Endothelial cell of umbilical vein (primary cell): Measurements from ENCODE around the gene EIF2A. TPM values are rescaled to one million over a fixed set of nuclear protein-coding genes. Genes with fewer than 3 reads are reported as not detected.

ENCODE experiments used
- BruUV-seq: library from RNA; stranded (reverse); fragments of 400-500 nt; replicated peaks from 2 replicates; lab custom pipeline; 2021; lab: Mats Ljungman, UMichigan
- CTCF ChIA-PET: fragments of 300-600, 350-600 bp; sonication (Branson Sonifier 250); formaldehyde crosslinking; loops from one replicate; lab custom pipeline; 2021; ENCODE audit warnings: antibody characterized with exemption, inconsistent platforms; lab: Charles Lee
- POLR2A ChIA-PET: fragments of 300-600, 350-600 bp; sonication (Branson Sonifier 250); formaldehyde crosslinking; loops from one replicate; lab custom pipeline; 2021; ENCODE audit warnings: antibody characterized with exemption, inconsistent platforms; lab: Charles Lee
- DNase-seq: peaks from one replicate; pipeline ENCODE4 v3.0.0-alpha.2; 2011; ENCODE audit warnings: low read depth, low spot score
- FAIRE-seq: peaks from 2 replicates; lab custom pipeline; 2011; peaks lifted over from hg19 to GRCh38; lab: Jason Lieb, UNC
- H2AFZ ChIP-seq: 2 replicates; pipeline ENCODE4 v1.6.0; 2012; ENCODE audit warnings: low read depth, low read length, control low read depth, inconsistent platforms
- H3K27ac ChIP-seq: 2 replicates; pipeline ENCODE4 v1.5.1; 2011; ENCODE audit warnings: low read depth, mild to moderate bottlenecking, control low read depth, low read length, moderate library complexity; ENCODE audit not compliant: insufficient read depth
- H3K27me3 ChIP-seq, 2 experiments: 2 replicates each; pipeline versions ENCODE4 v1.6.0 to v1.6.1; 2011; ENCODE audit warnings: low read length in 2 of 2, mixed read lengths in 1 of 2; ENCODE audit not compliant: control insufficient read depth in 2 of 2, insufficient read depth in 2 of 2
- H3K36me3 ChIP-seq, 2 experiments: 2 replicates in 1 of 2; 3 replicates in 1 of 2; pipeline ENCODE4 v1.5.1; 2011; ENCODE audit warnings: low read length in 2 of 2, mild to moderate bottlenecking in 1 of 2, moderate library complexity in 1 of 2; ENCODE audit not compliant: control insufficient read depth in 2 of 2, insufficient read depth in 2 of 2; ENCODE audit errors: extremely low read depth in 1 of 2
- H3K4me1 ChIP-seq: 3 replicates; pipeline ENCODE4 v1.5.1; 2011; ENCODE audit warnings: mild to moderate bottlenecking, low read length; ENCODE audit not compliant: control insufficient read depth, insufficient read depth; ENCODE audit errors: extremely low read depth
- H3K4me2 ChIP-seq: 2 replicates; pipeline ENCODE4 v1.6.1; 2011; ENCODE audit warnings: low read length, control low read depth, mixed read lengths; ENCODE audit not compliant: insufficient read depth
- H3K4me3 ChIP-seq, 3 experiments: fragments of 200-600 bp in 1 of 3; sonication (generic), shearing (Covaris generic) in 1 of 3; replicated peaks in 1 of 3; 2 replicates each; pipeline ENCODE4 v1.5.1; 2011 to 2016; ENCODE audit warnings: control low read depth in 3 of 3, low read length in 3 of 3, mild to moderate bottlenecking in 2 of 3, inconsistent platforms in 1 of 3, low read depth in 1 of 3, moderate library complexity in 1 of 3; ENCODE audit not compliant: insufficient read depth in 1 of 3
- H3K79me2 ChIP-seq: 2 replicates; pipeline ENCODE4 v1.6.0; 2012; ENCODE audit warnings: low read length, inconsistent platforms; ENCODE audit not compliant: control insufficient read depth, insufficient read depth
- H3K9ac ChIP-seq: replicated peaks from 2 replicates; pipeline ENCODE3; 2011; ENCODE audit warnings: low read length, control low read depth; ENCODE audit not compliant: insufficient read depth; ENCODE audit errors: extremely low read depth
- H3K9me1 ChIP-seq: replicated peaks from 3 replicates; pipeline ENCODE4 v1.6.0; 2011; ENCODE audit warnings: mild to moderate bottlenecking, low read length; ENCODE audit not compliant: control insufficient read depth, insufficient read depth; ENCODE audit errors: extremely low read depth
- H3K9me3 ChIP-seq: replicated peaks from 2 replicates; pipeline ENCODE4 v1.5.1; 2012; ENCODE audit warnings: low read length, inconsistent platforms; ENCODE audit not compliant: control insufficient read depth, insufficient read depth
- H4K20me1 ChIP-seq: replicated peaks from 2 replicates; pipeline ENCODE3; 2011; ENCODE audit warnings: mild to moderate bottlenecking, low read length; ENCODE audit not compliant: control insufficient read depth, insufficient read depth; ENCODE audit errors: extremely low read depth
- EZH2 ChIP-seq: IDR thresholded peaks from 2 replicates; pipeline ENCODE4 v1.6.1; 2012; ENCODE audit warnings: borderline replicate concordance, low read depth, mild to moderate bottlenecking, moderate library complexity, low read length, inconsistent platforms; ENCODE audit not compliant: severe bottlenecking
- FOS ChIP-seq: IDR thresholded peaks from 2 replicates; pipeline ENCODE4 v1.6.1; 2011; ENCODE audit warnings: mild to moderate bottlenecking, low read length, moderate library complexity, borderline replicate concordance; ENCODE audit not compliant: insufficient read depth
- GATA2 ChIP-seq: IDR thresholded peaks from 2 replicates; pipeline ENCODE4 v1.7.0; 2011; ENCODE audit warnings: low read depth, mild to moderate bottlenecking, moderate library complexity, mixed read lengths, low read length; ENCODE audit not compliant: insufficient read length, insufficient read depth
- JUN ChIP-seq: IDR thresholded peaks from 2 replicates; pipeline ENCODE4 v1.6.1; 2011; ENCODE audit warnings: borderline replicate concordance, low read depth; ENCODE audit not compliant: insufficient read length, insufficient read depth
- MYC ChIP-seq: IDR thresholded peaks from one replicate; pipeline ENCODE4 v1.6.1; 2011; ENCODE audit warnings: mild to moderate bottlenecking, low read depth, low read length
- POLR2A ChIP-seq: IDR thresholded peaks from 2 replicates; pipeline ENCODE4 v1.6.1; 2012; ENCODE audit warnings: low read depth, mild to moderate bottlenecking, control low read depth, low read length
- POLR2AphosphoS5 ChIP-seq: IDR thresholded peaks from 2 replicates; pipeline ENCODE4 v1.6.1; 2012; ENCODE audit warnings: low read depth, mild to moderate bottlenecking, control low read depth, low read length, moderate library complexity; ENCODE audit not compliant: insufficient read depth
- dilution Hi-C: fragments of 300-500 bp; cut with MboI; formaldehyde crosslinking; loops from one replicate; pipeline ENCODE4 v1.15.0; 2019; ENCODE audit warnings: low sequenced_read_pairs; ENCODE audit not compliant: extremely low pct_ligation_motif_present
- intact Hi-C: fragments of 100-400 bp; cut with micrococcal nuclease; formaldehyde crosslinking; loops from one replicate; pipeline ENCODE4 v1.10.0; 2022
- polyA plus RNA-seq, 4 experiments: library from polyadenylated mRNA; depleted of rRNA in 3 of 4; stranded (reverse) in 3 of 4; unstranded in 1 of 4; fragments of >200 nt; gene quantifications; 2 replicates each; pipeline versions ENCODE4 v1.2.1 to v1.2.3, GENCODE V29; 2011 to 2012; ENCODE audit warnings: missing spikeins in 1 of 4
- total RNA-seq: library from RNA; stranded (reverse); gene quantifications from 2 replicates; pipeline ENCODE4 v1.2.3, GENCODE V29; 2021
- TF ChIP-seq, protein P1 (sequence below): IDR thresholded peaks from 2 replicates; pipeline ENCODE4 v1.6.1; 2011; ENCODE audit not compliant: insufficient read depth, insufficient read length
- TF ChIP-seq, protein P2 (sequence below), 2 donors: IDR thresholded peaks; 1 replicate in 1 of 2; 2 replicates in 1 of 2; pipeline ENCODE4 v1.5.1; 2011; ENCODE audit warnings: low read length in 2 of 2, mild to moderate bottlenecking in 2 of 2, moderate library complexity in 2 of 2, control low read depth in 1 of 2, inconsistent platforms in 1 of 2, low read depth in 1 of 2; ENCODE audit not compliant: insufficient read depth in 1 of 2; ENCODE audit errors: extremely low read depth in 1 of 2

Gene EIF2A
- total and polyA plus RNA-seq, 2 donors (not counting 3 experiments of a cell fraction or from before 2014, with no cell fraction given), result 85.2 to 97.6 TPM

- H3K4me3 ChIP-seq, result no peak overlapping the region
- CTCF ChIA-PET, result interaction anchor here (0.9 kb wide), 1 partner anchor 13 kb away, joined by 3 read pairs; no protein-coding TSS in a partner anchor
- BruUV-seq, result no TSS peak
Measured at GRCh38 chr3:150540991-150541390, 5.6 kb upstream of the EIF2A start.

DNA sequence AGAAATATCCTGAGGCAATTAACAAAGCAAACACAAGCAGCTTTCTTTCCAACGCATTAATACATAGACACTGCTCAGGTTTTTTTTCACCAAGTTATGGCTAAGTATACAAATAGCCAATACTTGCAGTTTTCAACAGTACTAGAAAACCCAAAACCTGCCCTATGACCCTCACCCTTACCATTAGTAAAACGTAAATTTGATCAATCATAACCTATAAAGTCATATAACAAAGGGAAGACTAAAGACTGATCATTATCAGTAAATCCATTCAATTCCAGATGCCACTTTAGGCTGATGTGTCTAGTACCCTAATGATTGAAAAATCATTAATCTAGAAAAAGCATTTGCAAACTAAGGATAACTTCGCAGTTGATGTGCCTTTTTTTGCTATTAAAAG lies 3.5 kb upstream of the EIF2A start:
- peaks cover 49% of the 10 kb centered on the region for H3K79me2 ChIP-seq
- peaks cover 22% of the 10 kb centered on the region for H3K4me1 ChIP-seq
- peaks cover 0 to 16% of the 10 kb centered on the region in 2 experiments for H3K36me3 ChIP-seq
- ChIA-PET POLR2A (no interaction called here), CTCF (interaction anchor here (1.1 kb wide), 1 partner anchor 179 kb away, joined by 3 read pairs; no protein-coding TSS in a partner anchor)
- no peaks in the 10 kb centered on the region for H3K27me3 ChIP-seq
- BruUV-seq, result no TSS peak
- TF ChIP-seq GATA2 (no peak), POLR2A (no peak), FOS (no peak), EZH2 (no peak), MYC (no peak), JUN (no peak), POLR2AphosphoS5 (no peak)
- TF ChIP-seq, protein P1, sequence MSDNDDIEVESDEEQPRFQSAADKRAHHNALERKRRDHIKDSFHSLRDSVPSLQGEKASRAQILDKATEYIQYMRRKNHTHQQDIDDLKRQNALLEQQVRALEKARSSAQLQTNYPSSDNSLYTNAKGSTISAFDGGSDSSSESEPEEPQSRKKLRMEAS, result no peak
- TF ChIP-seq, protein P2, sequence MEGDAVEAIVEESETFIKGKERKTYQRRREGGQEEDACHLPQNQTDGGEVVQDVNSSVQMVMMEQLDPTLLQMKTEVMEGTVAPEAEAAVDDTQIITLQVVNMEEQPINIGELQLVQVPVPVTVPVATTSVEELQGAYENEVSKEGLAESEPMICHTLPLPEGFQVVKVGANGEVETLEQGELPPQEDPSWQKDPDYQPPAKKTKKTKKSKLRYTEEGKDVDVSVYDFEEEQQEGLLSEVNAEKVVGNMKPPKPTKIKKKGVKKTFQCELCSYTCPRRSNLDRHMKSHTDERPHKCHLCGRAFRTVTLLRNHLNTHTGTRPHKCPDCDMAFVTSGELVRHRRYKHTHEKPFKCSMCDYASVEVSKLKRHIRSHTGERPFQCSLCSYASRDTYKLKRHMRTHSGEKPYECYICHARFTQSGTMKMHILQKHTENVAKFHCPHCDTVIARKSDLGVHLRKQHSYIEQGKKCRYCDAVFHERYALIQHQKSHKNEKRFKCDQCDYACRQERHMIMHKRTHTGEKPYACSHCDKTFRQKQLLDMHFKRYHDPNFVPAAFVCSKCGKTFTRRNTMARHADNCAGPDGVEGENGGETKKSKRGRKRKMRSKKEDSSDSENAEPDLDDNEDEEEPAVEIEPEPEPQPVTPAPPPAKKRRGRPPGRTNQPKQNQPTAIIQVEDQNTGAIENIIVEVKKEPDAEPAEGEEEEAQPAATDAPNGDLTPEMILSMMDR (IDR thresholded peaks at IDR 0.05; ENCODE audit: extremely low read depth in 1 of 2, insufficient read depth in 1 of 2, low read depth in 1 of 2, low read length in 2 of 2), result no peak
- no peak overlapping the region for H3K27ac ChIP-seq
- dilution Hi-C loops, result no loop called here
- H3K9me1 ChIP-seq, result no peaks in the 10 kb centered on the region
- FAIRE-seq, result no peak
- H4K20me1 ChIP-seq, result no peaks in the 10 kb centered on the region
- H3K9ac ChIP-seq, result no peak overlapping the region
- no peaks in the 10 kb centered on the region for H3K9me3 ChIP-seq
- no peak overlapping the region for H3K4me3 ChIP-seq
- H3K4me2 ChIP-seq, result no peak overlapping the region
- H2AFZ ChIP-seq, result no peak overlapping the region
- intact Hi-C loops, result loop anchor here (10.0 kb wide), 1 partner anchor 162 kb away; the partner anchor contains the start of gene ERICH6
- no peak for DNase-seq

More at GRCh38 chr3:150540991-150541390, 5.6 kb upstream of the EIF2A start:
- FAIRE-seq (no peak), DNase-seq (no peak)
- TF ChIP-seq POLR2AphosphoS5 (no peak), MYC (no peak), EZH2 (no peak), JUN (no peak)
- TF ChIP-seq, protein P2 (IDR thresholded peaks at IDR 0.05; ENCODE audit: extremely low read depth in 1 of 2, insufficient read depth in 1 of 2, low read depth in 1 of 2, low read length in 2 of 2), result no peak
- no peak overlapping the region for H3K9ac ChIP-seq
- peaks cover 35% of the 10 kb centered on the region for H3K79me2 ChIP-seq
- no peaks in the 10 kb centered on the region for H3K9me1 ChIP-seq
- H2AFZ ChIP-seq, result no peak overlapping the region
- no peaks in the 10 kb centered on the region for H3K27me3 ChIP-seq
- no peaks in the 10 kb centered on the region for H4K20me1 ChIP-seq
- peaks cover 0 to 16% of the 10 kb centered on the region in 2 experiments for H3K36me3 ChIP-seq
- no peak overlapping the region for H3K27ac ChIP-seq
- H3K4me1 ChIP-seq, result peaks cover 13% of the 10 kb centered on the region
- no peak overlapping the region for H3K4me2 ChIP-seq
- dilution Hi-C loops, result no loop called here
- intact Hi-C loops, result loop anchor here (10.0 kb wide), 1 partner anchor 164 kb away; the partner anchor contains the start of gene ERICH6
- no peaks in the 10 kb centered on the region for H3K9me3 ChIP-seq
- POLR2A ChIA-PET, result interaction anchor here (0.8 kb wide), 1 partner anchor 13 kb away, joined by 3 read pairs; no protein-coding TSS in a partner anchor
